NCI-H1436 treated with DMSO at 0.1 percent for 48 hours (cell line): ENCODE data around the gene PRPF8.
A peak's percentile ranks its signal among the peaks of the same experiment; 100 is the strongest.
"Not testable (repeated sequence)": the region's sequence is repeated elsewhere in the genome, so short reads cannot be mapped to it uniquely, and the experiment has no call there.

Experiments
- DNase-seq: peaks from one replicate; lab custom pipeline; 2025; lab: John Stamatoyannopoulos, UW

The PRPF8 gene

DNA sequence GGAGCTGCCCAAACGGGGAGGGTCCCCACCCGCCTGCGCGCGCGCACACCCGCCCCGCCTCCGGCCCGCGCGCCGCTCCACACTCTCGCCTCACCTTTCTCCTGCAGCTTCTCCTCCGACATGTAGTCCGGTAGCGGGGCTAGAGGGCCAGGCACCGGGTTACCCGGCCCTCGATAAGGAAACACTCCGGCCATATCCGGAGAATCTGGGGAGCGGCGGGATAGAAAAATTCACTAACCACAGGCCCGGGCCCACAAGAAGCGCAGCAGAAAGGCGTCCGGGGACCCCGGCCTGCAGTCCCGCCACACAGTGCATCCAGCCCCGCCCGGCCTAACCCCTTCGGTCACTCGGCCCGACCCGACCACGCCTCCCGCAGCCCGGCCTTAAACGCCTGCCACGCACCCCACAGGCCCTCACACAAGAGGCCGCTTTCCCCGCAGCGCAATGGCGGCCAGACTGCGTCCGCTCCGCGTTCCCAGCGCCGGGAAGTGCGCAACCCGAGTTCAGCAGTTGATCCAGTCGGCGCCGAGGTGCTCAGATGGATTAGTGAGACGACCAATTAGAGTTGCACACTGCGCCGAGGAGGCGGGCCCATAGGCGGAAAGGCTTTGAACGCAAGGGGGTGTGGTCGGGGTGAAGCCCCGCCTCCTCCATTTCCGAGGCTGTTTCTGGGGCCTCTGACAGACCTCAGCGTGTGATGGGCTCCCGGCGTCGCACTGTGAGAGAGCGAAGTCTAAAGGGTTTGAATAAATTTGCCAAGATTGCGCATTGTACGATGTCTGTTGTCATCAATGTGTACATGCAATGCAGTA lies at the start of gene PRPF8:
TSS of gene PRPF8 (minus strand) at position 490 of the 812 bp plus-strand sequence. CDS start at position 194, 296 bp downstream.
- peak; percentile 78 for DNase-seq

DNA sequence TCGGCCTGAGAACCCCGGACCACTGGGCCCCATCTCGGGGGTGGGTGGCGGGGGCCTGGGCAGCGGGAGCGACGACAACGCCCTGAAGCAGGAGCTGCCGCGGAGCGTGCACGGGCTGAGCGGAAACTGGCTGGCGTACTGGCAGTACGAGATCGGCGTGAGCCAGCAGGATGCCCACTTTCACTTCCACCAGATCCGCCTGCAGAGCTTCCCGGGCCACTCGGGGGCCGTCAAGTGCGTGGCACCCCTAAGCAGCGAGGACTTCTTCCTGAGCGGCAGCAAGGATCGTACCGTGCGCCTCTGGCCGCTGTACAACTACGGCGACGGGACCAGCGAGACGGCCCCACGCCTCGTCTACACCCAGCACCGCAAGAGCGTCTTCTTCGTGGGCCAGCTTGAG lies 49.1 kb upstream of the PRPF8 start:
- DNase-seq: no peak

DNA sequence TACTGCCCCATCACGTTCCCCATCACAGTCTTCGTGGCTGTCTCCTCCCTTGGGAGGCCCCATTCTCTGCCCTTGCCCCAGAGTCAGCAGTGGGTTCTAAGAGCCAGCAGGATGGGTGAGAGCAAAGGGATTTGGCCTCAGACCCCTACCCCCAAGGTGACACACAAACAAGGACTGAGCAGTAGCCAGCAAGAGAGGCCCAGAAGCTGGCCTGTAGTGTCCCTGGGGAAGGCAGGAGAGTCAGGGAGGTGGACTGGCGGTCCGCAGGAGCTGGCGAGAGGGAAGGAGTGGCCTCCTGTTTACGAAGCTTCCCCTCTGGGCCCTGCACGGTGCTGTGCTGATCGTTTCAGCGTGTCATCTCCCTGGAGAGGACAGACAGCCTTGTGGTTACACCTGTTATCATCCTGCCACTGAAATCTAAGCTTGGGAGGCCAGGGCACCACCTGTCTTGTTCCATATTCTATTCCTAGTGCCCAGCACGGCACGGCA lies 48.2 kb upstream of the PRPF8 start:
- DNase-seq: no peak

DNA sequence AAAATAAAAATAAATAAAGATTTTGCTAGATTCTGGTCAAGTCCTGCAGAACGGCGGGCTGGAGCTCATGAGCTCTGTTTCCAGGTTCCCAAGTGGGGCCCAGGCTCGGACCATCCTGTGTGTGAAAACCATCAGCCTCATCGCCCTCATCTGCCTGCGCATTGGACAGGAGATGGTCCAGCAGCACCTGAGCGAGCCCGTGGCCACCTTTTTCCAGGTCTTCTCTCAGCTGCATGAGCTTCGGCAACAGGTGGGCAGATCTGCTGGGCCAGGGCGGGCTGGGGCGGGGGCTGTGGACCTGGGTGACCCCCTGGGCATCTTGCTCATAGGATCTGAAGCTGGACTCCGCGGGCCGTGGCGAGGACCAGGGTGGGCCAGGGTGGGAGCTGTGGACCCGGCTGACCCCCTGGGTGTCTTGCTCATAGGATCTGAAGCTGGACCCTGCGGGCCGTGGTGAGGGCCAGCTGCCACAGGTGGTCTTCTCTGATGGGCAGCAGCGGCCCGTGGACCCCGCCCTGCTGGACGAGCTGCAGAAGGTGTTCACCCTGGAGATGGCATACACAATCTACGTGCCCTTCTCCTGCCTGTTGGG lies 47.7 kb upstream of the PRPF8 start:
- no peak for DNase-seq

DNA sequence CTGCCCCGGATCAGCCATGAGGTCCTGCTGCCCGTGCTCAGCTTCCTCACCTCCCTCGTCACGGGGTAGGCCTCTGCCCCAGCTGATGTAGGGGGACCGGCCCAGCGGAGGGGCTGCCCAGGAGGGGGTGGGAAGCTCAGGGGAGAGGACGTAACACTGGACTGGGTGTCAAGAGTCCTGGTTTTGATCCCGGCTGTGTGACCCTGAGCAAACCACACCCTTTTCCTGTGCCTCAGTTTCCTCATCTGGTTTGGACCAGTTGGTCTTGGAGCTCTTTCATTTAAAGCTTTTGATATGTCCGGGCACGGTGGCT lies 46.5 kb upstream of the PRPF8 start:
- DNase-seq: no peak

DNA sequence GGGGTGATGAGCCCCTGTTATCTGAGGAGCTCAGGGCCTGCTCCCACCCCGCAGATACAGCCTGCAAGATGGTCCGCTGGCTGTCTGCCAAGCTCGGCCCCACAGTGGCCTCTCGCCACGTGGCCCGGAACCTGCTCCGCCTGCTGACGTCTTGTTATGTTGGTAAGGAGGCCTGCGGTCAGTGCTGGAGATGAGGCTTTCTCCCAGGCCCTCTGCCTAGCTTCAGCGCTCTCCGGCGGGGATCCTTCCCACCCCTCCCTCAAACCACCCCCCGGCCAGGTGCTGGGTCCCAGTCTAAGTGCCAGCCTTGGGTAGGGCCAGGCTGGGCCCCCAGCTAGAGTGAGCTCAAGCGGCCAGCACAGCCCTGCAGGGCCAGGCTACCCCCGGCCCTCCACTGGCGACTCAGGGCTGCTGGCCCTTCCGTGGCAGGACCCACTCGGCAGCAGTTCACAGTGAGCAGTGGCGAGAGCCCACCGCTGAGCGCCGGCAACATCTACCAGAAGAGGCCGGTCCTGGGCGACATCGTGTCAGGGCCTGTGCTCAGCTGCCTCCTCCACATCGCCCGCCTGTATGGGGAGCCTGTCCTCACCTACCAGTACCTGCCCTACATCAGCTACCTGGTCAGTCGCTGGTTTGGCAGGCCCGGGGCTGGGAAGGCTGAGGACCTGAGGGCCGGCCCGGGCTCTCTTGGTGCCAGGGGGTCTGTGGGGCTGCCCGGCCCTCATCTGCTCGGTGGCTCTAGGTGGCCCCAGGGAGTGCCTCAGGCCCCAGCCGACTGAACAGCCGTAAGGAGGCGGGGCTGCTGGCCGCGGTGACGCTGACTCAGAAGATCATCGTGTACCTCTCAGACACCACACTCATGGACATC lies 45.9 kb upstream of the PRPF8 start:
- DNase-seq: no peak

DNA sequence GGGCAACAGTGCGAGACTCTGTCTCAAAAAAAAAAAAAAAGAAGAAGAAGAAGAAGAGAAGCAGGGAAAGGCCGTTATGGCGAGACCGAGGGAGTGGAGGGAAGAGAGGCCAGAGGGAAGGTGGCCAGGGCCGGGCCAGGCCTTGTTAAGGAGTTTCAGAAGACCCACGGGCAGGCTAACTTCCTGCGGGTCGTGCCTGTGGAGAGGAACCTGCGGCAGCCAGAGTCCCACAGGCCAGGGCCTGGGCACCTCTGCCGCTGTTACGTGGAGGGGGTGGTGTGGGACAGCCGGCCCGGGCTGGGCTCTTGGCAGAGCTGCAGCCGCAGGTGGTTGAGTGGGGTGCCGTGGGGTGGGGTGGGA lies 45.3 kb upstream of the PRPF8 start:
- no peak for DNase-seq

DNA sequence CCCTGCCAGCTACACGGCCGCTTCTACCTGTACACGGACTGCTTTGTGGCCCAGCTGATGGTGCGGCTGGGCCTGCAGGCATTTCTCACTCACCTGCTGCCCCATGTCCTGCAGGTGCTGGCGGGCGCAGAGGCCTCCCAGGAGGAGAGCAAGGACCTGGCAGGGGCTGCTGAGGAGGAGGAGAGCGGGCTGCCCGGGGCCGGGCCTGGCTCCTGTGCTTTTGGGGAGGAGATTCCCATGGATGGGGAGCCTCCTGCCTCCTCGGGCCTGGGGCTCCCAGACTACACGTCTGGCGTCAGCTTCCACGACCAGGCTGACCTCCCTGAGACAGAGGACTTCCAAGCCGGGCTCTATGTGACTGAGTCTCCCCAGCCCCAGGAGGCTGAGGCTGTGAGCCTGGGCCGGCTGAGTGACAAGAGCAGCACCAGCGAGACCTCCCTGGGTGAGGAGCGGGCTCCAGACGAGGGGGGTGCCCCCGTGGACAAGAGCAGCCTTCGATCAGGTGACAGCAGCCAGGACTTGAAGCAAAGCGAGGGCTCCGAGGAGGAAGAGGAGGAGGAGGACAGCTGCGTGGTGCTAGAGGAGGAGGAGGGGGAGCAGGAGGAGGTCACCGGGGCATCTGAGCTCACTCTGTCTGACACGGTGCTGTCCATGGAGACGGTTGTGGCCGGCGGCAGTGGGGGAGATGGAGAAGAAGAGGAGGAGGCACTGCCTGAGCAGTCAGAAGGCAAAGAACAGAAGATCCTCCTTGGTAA lies 43.4 kb upstream of the PRPF8 start:
- no peak for DNase-seq

DNA sequence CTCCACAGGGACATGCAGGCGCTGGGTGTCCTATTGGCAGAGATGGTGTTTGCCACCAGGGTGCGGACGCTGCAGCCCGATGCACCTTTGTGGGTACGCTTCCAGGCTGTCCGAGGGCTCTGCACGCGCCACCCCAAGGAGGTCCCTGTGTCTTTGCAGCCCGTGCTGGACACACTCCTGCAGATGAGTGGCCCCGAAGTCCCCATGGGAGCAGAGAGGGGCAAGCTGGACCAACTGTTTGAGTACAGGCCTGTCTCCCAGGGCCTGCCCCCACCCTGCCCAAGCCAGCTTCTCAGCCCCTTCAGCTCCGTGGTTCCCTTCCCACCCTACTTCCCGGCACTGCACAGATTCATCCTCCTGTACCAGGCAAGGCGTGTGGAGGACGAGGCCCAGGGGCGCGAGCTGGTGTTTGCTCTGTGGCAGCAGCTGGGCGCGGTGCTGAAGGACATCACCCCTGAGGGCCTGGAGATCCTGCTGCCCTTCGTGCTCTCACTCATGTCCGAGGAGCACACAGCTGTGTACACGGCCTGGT lies 42.7 kb upstream of the PRPF8 start:
- no peak for DNase-seq

DNA sequence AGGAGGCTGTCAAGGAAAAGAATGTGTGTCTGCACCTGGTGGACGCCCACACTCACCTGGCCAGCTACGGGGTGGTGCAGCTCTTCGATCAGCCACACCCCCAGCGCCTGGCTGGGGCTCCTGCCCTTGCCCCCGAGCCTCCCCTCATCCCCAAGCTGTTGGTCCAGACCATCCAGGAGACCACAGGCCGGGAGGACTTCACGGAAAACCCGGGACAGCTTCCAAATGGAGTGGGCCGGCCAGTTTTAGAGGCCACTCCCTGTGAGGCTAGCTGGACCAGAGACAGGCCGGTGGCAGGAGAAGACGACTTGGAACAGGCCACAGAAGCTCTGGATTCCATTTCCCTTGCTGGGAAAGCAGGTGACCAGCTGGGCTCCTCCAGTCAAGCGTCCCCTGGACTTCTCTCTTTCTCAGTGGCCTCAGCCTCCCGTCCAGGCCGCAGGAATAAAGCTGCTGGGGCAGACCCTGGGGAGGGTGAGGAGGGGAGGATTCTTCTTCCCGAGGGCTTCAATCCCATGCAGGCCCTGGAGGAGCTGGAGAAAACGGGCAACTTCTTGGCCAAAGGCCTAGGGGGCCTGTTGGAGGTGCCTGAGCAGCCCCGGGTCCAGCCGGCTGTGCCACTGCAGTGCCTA lies 42.1 kb upstream of the PRPF8 start:
- no peak for DNase-seq

DNA sequence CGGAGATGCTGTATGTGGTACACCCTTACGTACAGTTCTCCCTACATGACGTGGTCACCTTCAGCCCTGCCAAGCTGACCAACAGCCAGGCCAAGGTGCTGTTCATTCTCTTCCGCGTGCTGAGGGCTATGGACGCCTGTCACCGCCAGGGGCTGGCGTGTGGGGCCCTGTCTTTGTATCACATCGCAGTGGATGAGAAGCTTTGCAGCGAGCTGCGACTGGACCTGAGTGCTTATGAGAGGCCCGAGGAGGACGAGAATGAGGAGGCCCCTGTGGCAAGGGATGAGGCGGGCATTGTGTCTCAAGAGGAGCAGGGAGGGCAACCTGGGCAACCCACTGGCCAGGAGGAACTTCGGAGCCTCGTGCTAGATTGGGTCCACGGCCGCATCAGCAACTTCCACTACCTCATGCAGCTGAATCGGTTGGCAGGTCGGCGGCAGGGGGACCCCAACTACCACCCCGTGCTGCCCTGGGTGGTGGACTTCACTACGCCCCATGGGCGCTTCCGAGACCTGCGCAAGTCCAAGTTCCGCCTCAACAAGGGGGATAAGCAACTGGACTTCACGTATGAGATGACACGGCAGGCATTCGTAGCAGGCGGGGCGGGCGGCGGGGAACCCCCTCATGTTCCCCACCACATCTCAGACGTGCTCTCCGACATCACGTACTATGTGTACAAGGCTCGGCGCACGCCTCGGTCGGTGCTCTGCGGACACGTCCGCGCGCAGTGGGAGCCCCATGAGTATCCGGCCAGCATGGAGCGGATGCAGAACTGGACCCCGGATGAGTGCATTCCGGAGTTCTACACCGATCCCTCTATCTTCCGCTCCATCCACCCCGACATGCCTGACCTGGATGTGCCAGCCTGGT lies 41.2 kb upstream of the PRPF8 start:
- DNase-seq: no peak

DNA sequence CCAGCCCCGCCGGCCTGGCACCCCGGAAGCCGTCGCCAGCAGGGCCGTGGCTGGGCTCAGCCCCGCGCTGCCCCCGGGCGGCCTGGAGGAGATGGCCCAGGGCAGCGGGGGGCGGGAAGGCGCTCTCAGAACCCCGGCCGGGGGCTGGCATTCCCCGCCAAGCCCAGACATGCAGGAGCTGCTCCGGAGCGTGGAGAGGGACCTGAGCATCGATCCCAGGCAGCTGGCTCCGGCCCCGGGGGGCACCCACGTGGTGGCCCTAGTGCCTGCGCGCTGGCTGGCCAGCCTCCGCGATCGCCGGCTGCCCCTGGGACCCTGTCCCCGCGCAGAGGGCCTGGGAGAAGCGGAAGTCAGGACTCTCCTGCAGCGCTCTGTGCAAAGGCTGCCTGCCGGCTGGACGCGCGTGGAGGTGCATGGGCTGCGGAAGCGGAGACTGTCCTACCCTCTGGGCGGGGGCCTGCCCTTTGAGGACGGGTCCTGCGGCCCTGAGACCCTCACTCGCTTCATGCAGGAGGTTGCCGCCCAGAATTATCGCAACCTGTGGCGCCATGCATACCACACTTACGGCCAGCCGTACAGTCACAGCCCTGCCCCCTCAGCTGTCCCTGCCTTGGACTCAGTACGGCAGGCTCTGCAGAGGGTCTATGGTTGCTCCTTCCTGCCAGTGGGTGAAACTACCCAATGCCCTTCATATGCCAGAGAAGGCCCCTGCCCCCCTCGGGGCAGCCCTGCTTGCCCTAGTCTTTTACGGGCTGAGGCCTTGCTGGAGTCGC lies 40.4 kb upstream of the PRPF8 start:
- DNase-seq: no peak

DNA sequence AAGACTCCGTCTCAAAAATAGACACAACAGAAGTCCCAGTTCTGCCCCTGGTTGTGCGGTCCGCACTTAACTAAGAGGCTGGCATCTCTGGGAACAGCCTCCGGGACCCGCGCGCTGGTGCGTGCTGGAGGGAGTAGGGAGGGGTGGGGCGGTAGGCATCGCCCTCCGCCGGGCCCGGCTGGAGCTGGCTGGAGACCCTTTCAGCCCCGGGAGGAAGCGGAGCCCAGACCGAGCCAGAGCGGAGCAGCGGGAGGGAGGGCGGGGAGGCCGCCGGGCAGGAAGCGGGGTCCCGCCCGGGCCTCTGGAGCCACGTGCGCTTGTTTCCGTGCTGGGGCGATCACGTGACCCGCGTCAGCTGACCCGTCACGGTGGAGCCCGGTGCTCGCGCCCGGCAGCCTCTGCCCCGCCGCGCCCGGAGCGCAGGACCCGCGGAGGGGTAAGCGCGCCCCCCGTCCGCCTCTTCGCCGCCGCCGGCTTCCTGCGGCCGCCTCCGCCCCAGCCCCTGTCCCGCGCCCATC lies 39.7 kb upstream of the PRPF8 start, which contains the start of gene WDR81:
TSS of gene WDR81 (plus strand) at position 354 of the 518 bp plus-strand sequence. CDS start 256 bp downstream, outside the sequence.
- no peak for DNase-seq

DNA sequence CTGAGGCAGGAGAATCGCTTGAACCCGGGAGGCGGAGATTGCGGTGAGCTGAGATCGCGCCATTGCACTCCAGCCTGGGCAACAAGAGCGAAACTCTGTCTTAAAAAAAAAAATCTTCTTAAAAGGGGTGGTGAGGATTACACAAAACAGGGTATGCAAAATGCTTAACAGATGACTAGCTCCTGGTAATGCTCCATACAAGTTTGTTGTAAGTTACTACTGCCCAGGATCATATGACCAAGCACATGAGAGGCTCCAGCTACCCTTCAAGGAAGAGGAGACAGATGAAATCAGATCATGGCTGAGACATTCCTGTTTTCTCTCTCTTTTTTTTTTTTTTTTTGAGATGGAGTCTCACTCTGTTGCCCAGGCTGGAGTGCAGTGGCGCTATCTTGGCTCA lies 37.4 kb upstream of the PRPF8 start:
- not testable (repeated sequence) for DNase-seq

DNA sequence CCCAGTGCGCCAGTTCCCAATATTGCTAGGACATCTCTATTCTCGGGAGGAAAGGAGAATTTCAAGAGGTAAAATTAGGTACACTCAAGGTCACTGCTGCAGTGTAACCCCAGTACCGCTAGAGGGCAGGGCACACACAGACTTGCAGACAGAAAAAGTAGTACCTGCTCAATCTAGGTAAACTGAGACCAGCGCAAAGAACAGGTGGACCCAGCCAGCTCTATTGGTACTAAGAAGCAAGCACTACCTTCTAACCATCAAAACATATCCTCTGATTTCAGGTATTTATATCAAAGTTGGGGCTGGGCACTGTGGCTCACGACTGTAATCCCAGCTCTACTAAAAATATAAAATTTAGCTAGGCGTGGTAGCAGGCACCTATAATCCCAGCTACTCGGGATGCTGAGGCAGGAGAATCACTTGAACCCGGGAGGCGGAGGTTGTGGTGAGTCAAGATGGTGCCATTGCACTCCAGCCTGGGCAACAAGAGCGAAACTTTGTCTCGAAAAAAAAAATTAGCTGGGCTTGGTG lies 36.3 kb upstream of the PRPF8 start:
- DNase-seq: no peak

DNA sequence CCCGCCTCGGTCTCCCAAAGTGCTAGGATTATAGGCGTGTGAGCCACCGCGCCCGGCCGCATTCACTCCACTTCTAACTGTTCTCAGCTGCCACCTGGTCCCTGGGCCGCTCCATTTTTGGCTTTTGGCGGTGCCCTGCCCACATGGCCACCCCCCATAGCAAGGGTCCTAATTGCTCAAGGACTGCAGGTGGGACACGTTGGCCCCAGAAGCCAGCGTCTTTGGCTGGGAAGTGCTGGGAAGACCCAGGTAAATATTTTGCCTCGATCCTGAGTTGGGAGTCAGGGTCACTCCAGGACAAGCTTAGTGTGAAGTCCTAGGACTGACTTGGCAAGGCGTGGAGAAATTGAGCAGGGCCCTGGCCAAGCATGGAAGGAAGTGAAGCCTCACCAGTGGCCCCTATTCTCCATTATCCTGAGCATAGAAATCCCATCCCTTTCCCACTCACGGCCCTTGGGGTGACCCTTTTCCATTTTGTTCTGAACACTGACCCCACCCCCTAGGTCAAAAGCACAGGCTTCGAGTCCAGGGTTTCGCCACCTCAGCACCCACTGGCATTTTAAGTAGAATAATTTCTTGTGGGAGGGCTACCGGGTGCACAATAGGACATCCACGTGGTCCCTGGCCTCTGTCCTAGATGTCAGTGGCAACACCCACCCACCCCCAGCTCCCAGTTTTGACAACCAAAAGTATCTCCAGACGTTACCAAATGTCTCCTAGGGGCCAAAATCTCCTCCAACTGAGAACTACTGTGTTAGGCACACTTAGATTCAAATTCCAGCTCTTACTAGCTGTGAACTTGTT lies 33.9 kb upstream of the PRPF8 start:
- DNase-seq: no peak

DNA sequence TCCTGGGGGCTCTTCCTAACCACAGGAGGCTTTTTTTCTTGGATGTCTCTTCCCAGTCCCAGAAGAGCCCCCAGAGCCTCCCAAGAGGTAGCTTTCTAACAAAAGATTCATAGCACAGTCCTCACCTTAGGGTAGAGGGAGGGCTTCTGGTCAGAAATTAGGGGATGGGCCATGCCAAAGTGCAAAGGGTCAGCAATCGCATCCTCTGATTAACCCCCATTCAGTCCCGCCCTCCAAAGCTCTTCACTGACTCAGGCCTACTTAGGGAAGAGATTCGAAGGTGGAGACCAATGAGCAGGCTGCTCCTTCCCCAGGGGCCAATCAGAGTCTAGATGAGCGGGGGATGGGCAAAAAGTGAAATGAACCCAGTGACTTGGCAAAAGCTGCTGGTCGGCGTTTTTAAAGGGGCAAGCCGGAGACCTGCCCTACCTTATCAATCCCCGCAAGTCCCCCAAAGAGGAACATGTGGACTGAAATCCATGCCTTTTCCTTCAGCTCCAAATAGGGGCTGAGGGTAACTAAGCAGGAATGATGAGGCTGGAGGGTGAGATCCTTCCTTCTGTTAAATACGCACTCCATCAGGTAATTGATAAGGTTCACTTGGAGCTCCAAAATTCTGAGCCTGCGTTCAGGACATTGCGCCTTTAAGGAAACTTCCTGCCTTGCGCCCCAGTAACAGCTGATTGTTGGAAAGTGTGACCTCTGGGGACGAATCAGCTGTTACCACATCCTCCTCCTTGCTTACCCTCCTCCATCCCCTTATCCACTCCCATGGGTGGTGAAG lies 32.4 kb upstream of the PRPF8 start:
- peak; percentile 94 for DNase-seq
